GM12801 (cell line): ENCODE measurements around the gene OR6C4.

Experiments
- TF ChIP-seq, protein P1 (sequence below): IDR thresholded peaks from one replicate; pipeline ENCODE4 v1.5.1; 2011; ENCODE audit warnings: control low read depth; ENCODE audit not compliant: insufficient read length; ENCODE audit errors: extremely low read depth

Gene OR6C4

GRCh38 chr12:55582066-55582465 lies 32.7 kb downstream of the OR6C4 start:
- TF ChIP-seq, protein P1, sequence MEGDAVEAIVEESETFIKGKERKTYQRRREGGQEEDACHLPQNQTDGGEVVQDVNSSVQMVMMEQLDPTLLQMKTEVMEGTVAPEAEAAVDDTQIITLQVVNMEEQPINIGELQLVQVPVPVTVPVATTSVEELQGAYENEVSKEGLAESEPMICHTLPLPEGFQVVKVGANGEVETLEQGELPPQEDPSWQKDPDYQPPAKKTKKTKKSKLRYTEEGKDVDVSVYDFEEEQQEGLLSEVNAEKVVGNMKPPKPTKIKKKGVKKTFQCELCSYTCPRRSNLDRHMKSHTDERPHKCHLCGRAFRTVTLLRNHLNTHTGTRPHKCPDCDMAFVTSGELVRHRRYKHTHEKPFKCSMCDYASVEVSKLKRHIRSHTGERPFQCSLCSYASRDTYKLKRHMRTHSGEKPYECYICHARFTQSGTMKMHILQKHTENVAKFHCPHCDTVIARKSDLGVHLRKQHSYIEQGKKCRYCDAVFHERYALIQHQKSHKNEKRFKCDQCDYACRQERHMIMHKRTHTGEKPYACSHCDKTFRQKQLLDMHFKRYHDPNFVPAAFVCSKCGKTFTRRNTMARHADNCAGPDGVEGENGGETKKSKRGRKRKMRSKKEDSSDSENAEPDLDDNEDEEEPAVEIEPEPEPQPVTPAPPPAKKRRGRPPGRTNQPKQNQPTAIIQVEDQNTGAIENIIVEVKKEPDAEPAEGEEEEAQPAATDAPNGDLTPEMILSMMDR, result no peak

DNA sequence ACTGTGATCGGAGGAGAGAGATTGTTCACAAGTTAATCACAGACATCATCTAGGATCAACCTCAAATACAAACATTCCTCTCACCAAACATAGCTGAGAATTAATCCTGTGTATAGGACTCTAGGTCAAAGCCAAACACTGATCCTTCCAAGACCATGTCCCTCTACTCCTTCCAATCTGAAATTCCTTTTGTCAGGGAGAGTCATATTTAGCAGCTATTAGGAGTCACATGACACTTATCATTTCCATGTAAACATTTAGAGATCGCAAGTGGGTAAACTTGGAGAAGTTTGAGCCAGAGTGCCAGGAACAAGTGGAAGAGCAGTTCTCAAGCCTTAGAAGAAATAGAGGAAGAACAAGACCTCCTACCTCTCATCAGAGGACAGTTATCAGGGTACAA lies 36.4 kb downstream of the OR6C4 start:
- TF ChIP-seq, protein P1, result no peak
